GM12864 (cell line): ENCODE measurements around the gene GMDS.

Experiments
- DNase-seq: peaks from one replicate; pipeline ENCODE4 v3.0.0-alpha.2; 2011; ENCODE audit warnings: low read depth
- H3K4me3 ChIP-seq: 2 replicates; pipeline ENCODE4 v1.5.1; 2011; ENCODE audit warnings: mild to moderate bottlenecking, low read depth, low read length, control low read depth
- CTCF ChIP-seq: IDR thresholded peaks from 2 replicates; pipeline ENCODE4 v1.5.1; 2011; ENCODE audit warnings: low read depth, mild to moderate bottlenecking, moderate library complexity, low read length, control low read depth, inconsistent platforms; ENCODE audit errors: missing control alignments

Gene GMDS

GRCh38 chr6:2209226-2209809 lies 36.1 kb downstream of the GMDS start:
- TF ChIP-seq CTCF, result peak; percentile 86
- H3K4me3 ChIP-seq, result no peak overlapping the region
- DNase-seq, result no peak

GRCh38 chr6:2208468-2208867 lies 36.9 kb downstream of the GMDS start:
- TF ChIP-seq CTCF, result no peak
- DNase-seq, result no peak

GRCh38 chr6:2205396-2205795 lies 40.0 kb downstream of the GMDS start:
- H3K4me3 ChIP-seq, result no peak overlapping the region
- no peak for TF ChIP-seq CTCF
- no peak for DNase-seq

More at GRCh38 chr6:2208468-2208867, 36.9 kb downstream of the GMDS start:
- H3K4me3 ChIP-seq, result no peak overlapping the region

GRCh38 chr6:2204272-2204671 lies 41.1 kb downstream of the GMDS start:
- H3K4me3 ChIP-seq, result no peak overlapping the region
- DNase-seq, result no peak
- TF ChIP-seq CTCF, result no peak

GRCh38 chr6:2203264-2203663 lies 42.1 kb downstream of the GMDS start:
- no peak for TF ChIP-seq CTCF
- DNase-seq, result no peak
- H3K4me3 ChIP-seq, result no peak overlapping the region

- DNase-seq, result no peak
- no peak overlapping the region for H3K4me3 ChIP-seq
- TF ChIP-seq CTCF, result no peak
Measured at GRCh38 chr6:2197984-2198383, 47.4 kb downstream of the GMDS start.

- no peak overlapping the region for H3K4me3 ChIP-seq
- no peak for DNase-seq
- no peak for TF ChIP-seq CTCF
Measured at GRCh38 chr6:2197177-2197671, 48.2 kb downstream of the GMDS start.
